GM10847 (cell line): Measurements from ENCODE around the gene CALN1.

Source experiments
- POLR2A ChIP-seq: IDR thresholded peaks from 2 replicates; pipeline ENCODE4 v1.6.1; 2011; ENCODE audit not compliant: insufficient read length; ENCODE audit errors: extremely low read depth

The CALN1 gene

DNA sequence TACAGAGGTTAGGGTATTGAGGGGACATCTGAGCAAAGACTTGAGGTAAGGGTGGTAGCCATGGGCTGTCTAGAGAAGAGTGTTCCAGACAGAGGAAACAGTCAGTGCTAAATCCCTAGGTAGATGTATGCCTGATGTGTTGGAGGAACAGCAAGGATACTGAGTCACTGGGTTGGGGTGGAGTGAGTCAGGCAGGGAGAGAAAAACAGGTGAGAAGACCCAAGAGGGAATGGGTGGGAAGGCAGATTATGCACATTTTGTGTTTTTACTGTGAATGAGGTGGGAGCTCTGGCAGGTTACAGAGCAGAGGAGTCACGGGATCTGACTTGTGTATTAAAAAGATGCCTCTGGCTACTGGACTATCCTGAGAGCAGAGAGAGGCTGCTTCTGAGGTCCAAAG lies 285.0 kb downstream of the CALN1 start:
- TF ChIP-seq POLR2A, result no peak

DNA sequence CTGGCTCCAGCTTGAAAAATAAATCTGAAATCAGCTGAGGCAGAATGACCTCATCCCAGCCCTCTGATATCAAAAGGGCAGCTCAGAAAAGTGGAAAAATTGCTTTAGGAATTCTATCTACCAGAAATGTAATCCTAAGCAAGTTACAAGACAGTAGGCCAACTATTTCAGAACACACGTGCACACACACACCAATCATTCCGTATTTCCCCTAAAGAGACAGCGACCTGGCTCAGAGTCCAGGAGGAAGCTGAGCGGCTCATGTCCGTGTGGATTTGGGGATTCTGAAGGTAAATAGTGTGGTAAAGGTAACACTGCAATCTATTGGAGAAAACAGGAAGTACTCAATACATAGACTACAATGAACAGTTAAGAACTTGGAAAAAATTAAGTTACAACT lies 288.2 kb downstream of the CALN1 start:
- no peak for TF ChIP-seq POLR2A

DNA sequence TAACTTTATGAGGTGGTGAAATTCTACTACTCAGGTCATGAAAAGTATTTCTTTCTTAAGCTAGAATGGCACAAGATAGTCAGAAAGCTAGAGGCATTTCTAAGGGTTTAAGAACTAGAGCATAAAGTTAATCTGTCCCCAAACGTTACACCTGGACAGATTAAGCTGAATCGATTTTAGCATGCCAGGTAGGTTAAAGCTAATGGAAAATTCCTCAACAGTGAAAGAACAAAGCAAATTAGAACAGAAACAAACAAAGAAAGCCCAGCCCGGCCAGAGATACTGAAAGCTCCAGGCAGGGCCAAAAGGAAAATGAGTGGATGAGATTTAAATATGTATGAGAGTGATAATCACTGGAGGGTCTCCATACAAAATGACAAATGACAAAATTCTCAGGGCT lies 293.8 kb downstream of the CALN1 start:
- no peak for TF ChIP-seq POLR2A

DNA sequence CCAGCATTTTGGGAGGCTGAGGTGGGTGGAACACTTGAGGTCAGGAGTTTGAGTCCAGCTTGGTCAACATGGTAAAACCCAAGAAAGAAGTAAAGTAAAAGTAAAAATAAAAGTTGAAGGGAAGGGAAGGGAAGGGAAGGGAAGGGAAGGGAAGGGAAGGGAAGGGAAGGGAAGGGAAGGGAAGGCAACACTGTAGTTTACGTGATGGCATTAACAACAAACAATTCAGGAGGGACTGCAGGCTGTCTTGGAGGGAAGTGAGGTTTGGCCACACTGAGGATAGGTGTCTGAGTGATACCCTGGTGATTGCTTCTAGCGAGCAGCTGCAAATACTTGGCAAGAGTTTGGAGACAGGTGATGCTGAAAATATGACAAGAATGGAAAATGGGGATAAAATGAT lies 298.0 kb downstream of the CALN1 start:
- TF ChIP-seq POLR2A, result no peak

DNA sequence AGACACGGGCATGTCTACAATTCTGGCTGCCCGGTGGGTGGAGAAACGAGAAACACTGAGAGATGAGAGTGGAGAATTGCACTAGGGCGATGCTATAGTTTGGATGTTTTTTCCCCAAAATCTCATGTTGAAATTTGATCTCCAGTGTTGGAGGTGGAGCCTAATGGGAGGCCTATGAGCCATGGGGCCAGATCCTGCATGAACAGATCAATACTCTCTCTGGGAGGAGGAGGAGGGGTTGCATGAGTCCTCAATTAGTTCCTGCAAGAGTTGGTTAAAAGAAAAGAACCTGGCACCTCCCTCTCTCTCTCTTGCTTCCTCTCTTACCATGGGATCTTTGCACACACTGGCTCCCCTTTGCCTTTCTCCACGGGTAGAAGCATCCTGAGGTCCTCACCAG lies 299.1 kb downstream of the CALN1 start:
- no peak for TF ChIP-seq POLR2A

DNA sequence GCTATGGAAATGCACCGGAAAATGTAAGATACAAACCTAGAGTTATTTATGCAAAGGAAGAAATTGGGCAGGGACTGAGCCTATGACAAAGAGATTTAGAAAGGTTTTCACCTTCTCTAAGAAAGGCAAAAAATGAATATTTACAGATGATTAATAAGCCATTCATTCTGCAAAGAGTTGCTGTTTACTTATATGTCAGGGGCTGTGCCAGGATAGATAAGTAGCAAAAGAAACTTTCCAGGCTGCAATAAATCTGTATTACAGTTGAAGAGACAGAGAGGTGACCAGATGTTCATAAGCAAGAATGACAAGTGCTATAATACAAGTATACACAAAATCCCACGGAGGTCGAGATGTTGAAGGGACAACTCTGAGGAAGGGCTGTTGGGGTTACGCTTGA lies 299.6 kb downstream of the CALN1 start:
- no peak for TF ChIP-seq POLR2A

DNA sequence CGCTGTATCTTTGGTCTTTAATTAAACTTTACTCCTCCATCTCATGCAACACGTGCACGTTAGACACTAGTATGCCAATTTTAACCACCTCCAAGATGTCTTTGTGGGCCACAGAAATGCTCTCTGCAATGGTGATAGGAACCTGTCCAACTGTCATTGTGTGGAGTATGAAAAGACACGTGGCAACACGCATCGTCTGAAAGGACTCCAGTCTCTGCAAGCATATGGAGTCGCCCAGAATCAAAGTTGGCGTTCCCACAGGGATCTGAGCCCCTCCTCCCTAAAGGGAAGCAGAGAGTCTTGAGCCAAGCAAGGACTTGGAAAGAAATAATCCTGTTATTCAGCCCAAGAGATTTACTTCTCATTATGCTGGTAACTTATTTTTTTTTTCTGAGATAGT lies 301.1 kb downstream of the CALN1 start:
- TF ChIP-seq POLR2A, result no peak

DNA sequence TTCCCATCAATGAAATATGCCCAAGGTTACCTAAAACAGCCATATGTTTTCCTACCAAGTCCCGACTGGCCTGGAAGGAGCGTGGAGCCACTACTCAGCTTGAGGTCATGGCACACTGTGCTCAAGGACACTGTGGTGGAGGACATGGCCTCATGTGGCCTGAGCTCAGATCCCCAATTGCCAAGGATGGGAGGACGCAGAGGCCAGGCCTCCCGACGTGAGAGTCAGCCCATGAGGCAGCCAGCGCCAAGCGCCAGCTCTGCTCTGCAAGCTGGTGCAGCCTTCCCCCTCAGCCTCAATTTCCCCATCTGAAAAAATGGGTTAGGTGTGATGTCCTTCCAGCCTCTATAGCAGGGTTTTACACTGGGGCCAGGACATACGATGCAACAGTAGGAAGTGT lies 302.6 kb downstream of the CALN1 start:
- no peak for TF ChIP-seq POLR2A

DNA sequence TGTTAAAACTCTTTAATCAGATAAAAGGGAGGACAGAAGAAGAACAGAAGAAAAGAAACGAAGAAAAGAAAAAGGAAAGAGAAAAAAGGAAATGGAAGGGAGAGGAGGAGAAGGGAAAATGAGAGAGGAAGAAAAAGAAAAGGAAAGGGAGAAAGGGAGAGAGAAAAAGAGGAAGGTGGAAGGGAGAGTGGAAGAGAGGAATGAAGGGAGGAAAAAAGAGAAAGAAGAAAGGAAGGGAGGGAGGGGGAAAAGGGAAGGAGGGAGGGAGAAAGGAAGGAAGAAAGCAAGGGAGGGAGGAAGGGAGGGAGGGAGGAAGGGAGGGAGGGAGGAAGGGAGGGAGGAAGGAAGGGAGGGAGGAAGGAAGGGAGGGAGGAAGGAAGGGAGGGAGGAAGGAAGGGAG lies 305.7 kb downstream of the CALN1 start:
- no peak for TF ChIP-seq POLR2A

DNA sequence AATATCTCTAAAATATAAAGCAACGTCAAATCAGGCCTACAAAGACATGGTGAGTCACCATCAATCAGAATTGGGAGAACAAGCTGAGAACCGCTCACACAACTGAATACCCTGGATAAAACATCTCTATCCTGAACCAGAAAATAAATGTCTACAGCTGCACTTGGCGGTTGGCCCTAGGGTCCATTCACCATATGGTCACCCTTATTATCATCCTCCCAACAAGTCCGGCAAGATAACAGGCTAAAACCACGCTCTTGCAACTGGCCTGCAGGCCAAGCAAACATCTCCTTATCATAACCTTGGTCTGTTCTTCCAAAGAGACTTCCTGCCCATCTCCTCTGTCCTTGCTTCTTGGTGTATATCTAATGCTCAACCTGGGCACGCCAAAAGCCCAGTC lies 310.7 kb downstream of the CALN1 start:
- TF ChIP-seq POLR2A, result no peak

DNA sequence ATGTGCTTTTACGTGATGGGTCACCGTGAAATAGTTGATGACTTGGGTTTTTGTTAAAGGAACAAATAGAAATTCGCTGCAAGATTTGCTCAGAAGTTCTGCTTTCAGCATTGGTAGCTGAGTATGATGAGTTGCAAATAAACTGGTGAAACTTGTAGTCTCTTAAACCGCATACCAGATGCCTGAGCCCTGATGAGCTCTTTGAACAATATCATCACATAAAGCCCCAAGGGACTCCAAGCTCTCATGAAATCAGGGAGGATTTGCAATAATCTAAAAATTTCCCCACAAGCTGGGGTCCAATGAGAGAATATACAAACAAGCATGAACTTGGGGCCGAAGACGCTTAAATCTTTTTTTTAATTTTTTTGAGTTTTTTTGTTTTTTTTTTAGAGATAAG lies 312.4 kb downstream of the CALN1 start:
- TF ChIP-seq POLR2A, result no peak

DNA sequence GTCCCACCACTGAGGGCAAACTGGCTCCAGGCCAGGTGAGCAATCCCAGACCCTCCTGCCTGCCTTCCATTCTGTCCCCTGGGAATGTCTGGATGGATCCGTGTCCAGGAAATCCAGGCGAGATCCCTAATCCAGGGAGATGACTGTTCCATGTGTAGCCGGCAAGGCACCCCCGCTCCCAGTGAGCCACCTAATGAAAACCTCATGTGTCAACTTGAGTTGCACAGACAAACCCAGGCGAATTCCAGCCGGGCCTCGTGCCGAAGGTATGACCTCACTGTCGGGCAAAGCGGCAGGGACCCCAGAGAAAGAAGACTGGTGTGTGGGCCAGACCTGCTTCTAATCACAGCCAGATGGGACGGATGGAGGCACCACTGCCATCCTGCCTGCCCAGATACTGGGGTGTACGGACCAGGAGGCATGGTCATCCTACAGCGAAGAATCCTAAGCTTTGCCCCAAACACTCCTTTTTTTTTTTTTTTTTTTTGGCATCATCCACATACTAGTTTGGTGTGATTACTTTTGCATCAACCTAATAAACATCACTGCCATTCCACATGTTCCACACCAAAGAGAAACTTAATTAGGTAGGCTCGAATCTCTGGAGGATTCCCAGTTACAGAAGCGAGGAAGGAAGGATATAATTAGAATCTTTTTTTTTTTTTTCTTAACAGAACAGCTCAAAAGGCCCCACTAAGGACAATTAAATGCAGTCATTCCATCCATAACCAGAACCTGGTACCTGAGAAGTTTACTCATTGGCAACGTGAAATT lies 313.1 kb downstream of the CALN1 start:
- TF ChIP-seq POLR2A, result no peak

DNA sequence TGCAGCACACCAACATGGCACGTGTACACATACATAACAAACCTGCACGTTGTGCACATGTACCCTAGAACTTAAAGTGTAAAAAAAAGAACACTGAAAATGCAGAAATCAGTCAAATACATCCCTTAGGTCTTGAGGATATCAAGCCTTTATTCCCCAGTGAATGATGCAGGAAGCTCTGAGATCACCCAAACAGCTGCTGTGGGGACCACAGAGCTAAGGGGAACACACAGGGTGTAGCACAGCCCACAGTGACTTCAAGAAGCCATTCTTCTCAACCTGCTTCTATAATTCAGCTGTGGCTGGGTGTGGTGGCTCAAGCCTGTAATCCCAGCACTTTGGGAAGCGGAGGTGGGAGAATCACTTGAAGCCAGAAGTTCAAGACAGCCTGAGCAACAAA lies 314.9 kb downstream of the CALN1 start:
- TF ChIP-seq POLR2A, result no peak

DNA sequence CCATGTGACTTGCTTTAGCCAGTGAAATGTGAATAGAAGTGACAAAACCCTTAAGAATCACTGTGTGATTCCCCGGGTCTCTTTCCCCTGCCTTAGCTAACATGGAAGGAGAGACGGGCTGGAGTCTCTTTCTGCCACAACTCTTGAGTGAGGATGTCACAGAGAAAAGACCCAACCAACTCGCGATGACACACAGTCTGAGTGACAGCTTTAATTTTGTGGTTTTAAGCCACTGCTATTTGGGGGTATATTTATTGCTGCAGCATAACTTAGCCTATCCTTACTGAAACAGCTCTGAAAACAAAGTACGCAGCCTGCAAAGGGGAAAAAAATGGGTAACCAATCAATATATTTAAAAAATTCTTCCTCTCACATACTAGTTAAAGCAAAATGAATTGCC lies 319.4 kb downstream of the CALN1 start:
- no peak for TF ChIP-seq POLR2A

DNA sequence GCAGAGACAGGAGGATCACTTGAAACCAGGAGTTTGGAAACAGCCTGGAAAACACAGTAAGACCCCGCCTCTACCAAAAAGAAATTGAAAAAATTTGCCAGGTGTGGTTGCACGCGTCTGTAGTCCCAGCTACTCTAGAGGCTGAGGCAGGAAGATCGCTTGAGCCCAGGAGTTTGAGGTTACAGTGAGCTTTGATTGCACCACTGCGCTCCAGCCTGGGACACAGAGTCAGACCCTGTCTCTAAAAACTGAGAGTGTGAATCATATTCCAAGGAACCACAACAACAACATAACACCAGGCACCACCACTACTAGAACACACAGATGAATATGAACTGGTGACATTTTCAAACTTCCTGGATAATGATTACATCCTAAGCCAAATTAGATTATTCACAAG lies 324.2 kb downstream of the CALN1 start:
- TF ChIP-seq POLR2A, result no peak

DNA sequence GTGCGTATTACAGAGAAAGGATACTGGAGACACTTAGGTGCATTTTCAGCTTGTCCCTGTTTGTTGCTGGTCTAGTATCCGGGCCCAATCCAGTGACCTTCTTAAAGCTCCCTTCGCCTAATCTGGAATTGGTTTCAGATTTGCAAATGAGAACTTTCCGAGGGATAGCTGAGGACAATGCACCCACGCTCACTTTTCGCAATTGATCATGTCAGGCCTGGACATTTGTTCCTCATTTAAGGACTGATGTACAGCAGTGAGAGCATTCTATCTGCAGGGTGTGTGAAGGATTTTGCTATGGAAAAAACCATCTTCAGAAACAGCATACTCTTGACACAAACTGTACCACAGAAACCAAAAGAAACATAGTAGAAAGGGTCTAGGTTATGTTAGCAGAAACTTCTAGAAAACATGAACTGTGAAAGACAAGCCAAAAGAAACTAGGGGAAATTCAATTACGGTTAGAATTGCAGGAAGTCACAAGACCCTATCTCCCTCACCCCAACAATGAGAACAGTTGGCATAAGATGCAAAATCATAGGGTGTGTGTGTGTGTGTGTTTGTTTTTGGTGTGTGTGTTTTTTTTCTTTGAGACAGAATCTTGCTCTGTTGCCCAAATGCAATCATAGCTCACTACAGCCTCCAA lies 331.1 kb downstream of the CALN1 start:
- TF ChIP-seq POLR2A, result no peak

DNA sequence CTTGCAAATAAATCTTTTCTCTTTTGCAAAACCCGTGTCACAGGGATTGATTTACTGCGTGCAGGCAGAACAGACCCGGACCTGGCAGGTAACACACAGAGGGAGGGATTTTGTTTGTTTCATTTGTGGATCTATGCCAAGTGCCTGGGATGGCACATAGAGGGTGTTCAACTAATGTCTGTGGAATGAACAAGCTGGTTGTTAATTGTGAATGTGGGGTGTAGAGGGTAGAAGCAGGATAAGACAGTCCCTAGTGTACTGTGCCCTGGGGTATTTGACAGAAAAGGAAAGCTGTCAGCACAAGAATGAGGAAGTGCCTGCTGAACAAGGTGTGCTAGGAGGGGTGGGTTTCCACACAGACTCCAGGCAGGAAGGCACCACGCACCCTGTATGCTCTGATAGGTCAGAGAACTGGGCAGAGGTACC lies 331.8 kb downstream of the CALN1 start:
- no peak for TF ChIP-seq POLR2A
